ENCODE measurements around the gene HSD17B11.

DNA sequence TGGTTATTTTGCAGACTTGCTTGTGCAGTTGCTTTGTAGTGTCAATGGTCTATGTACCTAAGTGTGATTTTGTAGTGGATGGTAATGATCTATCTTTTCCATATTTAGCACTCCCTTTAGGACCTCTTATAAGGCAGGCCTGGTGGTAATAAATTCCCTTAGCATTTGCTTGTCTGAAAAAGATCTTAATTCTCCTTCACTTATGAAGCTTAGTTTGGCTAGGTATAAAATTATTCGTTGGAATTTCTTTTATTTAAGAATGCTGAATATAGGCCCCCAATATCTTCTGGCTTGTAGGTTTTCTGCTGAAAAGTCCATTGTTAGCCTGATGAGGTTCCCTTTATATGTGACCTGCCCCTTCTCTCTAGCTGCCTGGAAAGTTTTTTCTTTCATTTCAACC is 57.7 kb downstream of the HSD17B11 start:
- TF ChIP-seq, protein P1, sequence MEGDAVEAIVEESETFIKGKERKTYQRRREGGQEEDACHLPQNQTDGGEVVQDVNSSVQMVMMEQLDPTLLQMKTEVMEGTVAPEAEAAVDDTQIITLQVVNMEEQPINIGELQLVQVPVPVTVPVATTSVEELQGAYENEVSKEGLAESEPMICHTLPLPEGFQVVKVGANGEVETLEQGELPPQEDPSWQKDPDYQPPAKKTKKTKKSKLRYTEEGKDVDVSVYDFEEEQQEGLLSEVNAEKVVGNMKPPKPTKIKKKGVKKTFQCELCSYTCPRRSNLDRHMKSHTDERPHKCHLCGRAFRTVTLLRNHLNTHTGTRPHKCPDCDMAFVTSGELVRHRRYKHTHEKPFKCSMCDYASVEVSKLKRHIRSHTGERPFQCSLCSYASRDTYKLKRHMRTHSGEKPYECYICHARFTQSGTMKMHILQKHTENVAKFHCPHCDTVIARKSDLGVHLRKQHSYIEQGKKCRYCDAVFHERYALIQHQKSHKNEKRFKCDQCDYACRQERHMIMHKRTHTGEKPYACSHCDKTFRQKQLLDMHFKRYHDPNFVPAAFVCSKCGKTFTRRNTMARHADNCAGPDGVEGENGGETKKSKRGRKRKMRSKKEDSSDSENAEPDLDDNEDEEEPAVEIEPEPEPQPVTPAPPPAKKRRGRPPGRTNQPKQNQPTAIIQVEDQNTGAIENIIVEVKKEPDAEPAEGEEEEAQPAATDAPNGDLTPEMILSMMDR (IDR thresholded peaks at IDR 0.05; ENCODE audit: poor library complexity): no peak
- no peak for TF ChIP-seq EZH2phosphoT487 (IDR thresholded peaks at IDR 0.05; ENCODE audit: low read depth, severe bottlenecking, unreplicated experiment)
- no peak for TF ChIP-seq EZH2 (IDR thresholded peaks at IDR 0.05; ENCODE audit: borderline replicate concordance)

All from hepatocyte (in vitro differentiated cells).